ENCODE measurements around the gene SLC52A1. TPM values are rescaled to one million over a fixed set of nuclear protein-coding genes. Genes with fewer than 3 reads are reported as not detected.

The SLC52A1 gene
- total and polyA plus RNA-seq, 2 of the 13 experiments (the other 11 are each of a cell fraction or from before 2014, with no cell fraction given) = 0.03 to 0.13 TPM

GRCh38 chr17:5080591-5080990 is 45.4 kb upstream of the SLC52A1 start:
- Histone ChIP-seq H3K4me2 (ENCODE audit: low read depth, low read length) (no peak overlapping the region), H3K36me3 (replicated peaks in 1 of 2; ENCODE audit: control insufficient read depth in 1 of 2, insufficient read depth in 2 of 2, low read length in 2 of 2) (no peaks in the 10 kb centered on the region), H3K4me3 (replicated peaks in 1 of 3; ENCODE audit: insufficient read depth in 1 of 3, low read depth in 2 of 3, low read length in 3 of 3) (no peak overlapping the region), H4K20me1 (ENCODE audit: insufficient read depth, low read length) (no peaks in the 10 kb centered on the region), H3K27me3 (ENCODE audit: control insufficient read depth in 1 of 2, insufficient read depth in 2 of 2, low read length in 2 of 2) (peaks cover 0 to 1% of the 10 kb centered on the region in 2 experiments; a peak in 3 of 5 replicates), H3K9me3 (ENCODE audit: low read length) (no peaks in the 10 kb centered on the region), H3K27ac (ENCODE audit: extremely low read length, insufficient read depth, low read length) (no peak overlapping the region), H3K9ac (ENCODE audit: insufficient read depth, low read depth, low read length) (no peak overlapping the region), H3K4me1 (ENCODE audit: insufficient read depth, low read length) (peaks cover 5% of the 10 kb centered on the region), H2AFZ (ENCODE audit: low read length) (no peak overlapping the region), H3K79me2 (ENCODE audit: insufficient read depth, low read length) (no peaks in the 10 kb centered on the region)
- TF ChIP-seq ZNF746 (CRISPR knock-in tag; IDR thresholded peaks at IDR 0.05) (no peak), HMG20A (CRISPR knock-in tag; IDR thresholded peaks at IDR 0.05; ENCODE audit: borderline replicate concordance) (no peak), HNRNPLL (IDR thresholded peaks at IDR 0.05; ENCODE audit: low read depth, low read length, poor library complexity, severe bottlenecking) (no peak), ZNF543 (CRISPR knock-in tag; IDR thresholded peaks at IDR 0.05) (no peak), ARNT2 (CRISPR knock-in tag; IDR thresholded peaks at IDR 0.05; ENCODE audit: low read depth) (no peak), CENPBD1 (CRISPR knock-in tag; IDR thresholded peaks at IDR 0.05; ENCODE audit: borderline replicate concordance, low read depth) (no peak)
- ChIA-PET CTCF (ENCODE audit: low intra/inter-chr PET ratio, low total read pairs) (no interaction called here), POLR2A (no interaction called here)
- FAIRE-seq (no peak), DNase-seq (ENCODE audit: low spot score) (no peak), ATAC-seq (no peak)
- intact Hi-C loops (cut with micrococcal nuclease; ENCODE audit: unreplicated experiment) (no loop called here), in situ Hi-C loops (cut with HindIII; ENCODE audit: extremely low pct_ligation_motif_present, low pct_unique_long_range_greater_than_20kb) (no loop called here)
- BruUV-seq (replicated peaks) = no TSS peak
- WGBS (ENCODE audit: low lambda C conversion rate) = 27% methylated on average over 3 of the region's 3 CpGs

- ATAC-seq = no peak
- no peaks in the 10 kb centered on the region for H3K9me3 ChIP-seq (ENCODE audit: low read length)
- peaks cover 9% of the 10 kb centered on the region for H3K4me1 ChIP-seq (ENCODE audit: insufficient read depth, low read length)
- intact Hi-C loops (cut with micrococcal nuclease; ENCODE audit: unreplicated experiment) = no loop called here
- BruUV-seq (replicated peaks) = no TSS peak
- no peak within 1 kb of the TSS for H3K9ac ChIP-seq (ENCODE audit: insufficient read depth, low read depth, low read length)
- H3K36me3 ChIP-seq (replicated peaks in 1 of 2; ENCODE audit: control insufficient read depth in 1 of 2, insufficient read depth in 2 of 2, low read length in 2 of 2) = no peaks in the 10 kb centered on the region
- no peaks in the 10 kb centered on the region for H3K79me2 ChIP-seq (ENCODE audit: insufficient read depth, low read length)
- no peak within 1 kb of the TSS for H3K27ac ChIP-seq (ENCODE audit: extremely low read length, insufficient read depth, low read length)
- H3K4me2 ChIP-seq (ENCODE audit: low read depth, low read length) = no peak within 1 kb of the TSS
- DNase-seq (ENCODE audit: low spot score) = no peak
- no peak within 1 kb of the TSS for H3K4me3 ChIP-seq (replicated peaks in 1 of 3; ENCODE audit: insufficient read depth in 1 of 3, low read depth in 2 of 3, low read length in 3 of 3)
- CTCF ChIA-PET (ENCODE audit: low intra/inter-chr PET ratio, low total read pairs) = no interaction called here
- POLR2A ChIA-PET = no interaction called here
- no peak for FAIRE-seq
- in situ Hi-C loops (cut with HindIII; ENCODE audit: extremely low pct_ligation_motif_present, low pct_unique_long_range_greater_than_20kb) = no loop called here
- no peaks in the 10 kb centered on the region for H4K20me1 ChIP-seq (ENCODE audit: insufficient read depth, low read length)
- H3K27me3 ChIP-seq (ENCODE audit: control insufficient read depth in 1 of 2, insufficient read depth in 2 of 2, low read length in 2 of 2) = no peaks in the 10 kb centered on the region; a peak in 1 of 5 replicates
- 84% methylated on average over 68 of the region's 75 CpGs for WGBS (ENCODE audit: low lambda C conversion rate)
- no peak within 1 kb of the TSS for H2AFZ ChIP-seq (ENCODE audit: low read length)
- no peak for TF ChIP-seq ARNT2 (CRISPR knock-in tag; IDR thresholded peaks at IDR 0.05; ENCODE audit: low read depth)
- TF ChIP-seq LCORL (IDR thresholded peaks at IDR 0.05) = no peak
- no peak for TF ChIP-seq LCORL (CRISPR knock-in tag; IDR thresholded peaks at IDR 0.05)
- TF ChIP-seq CAMTA2 (CRISPR knock-in tag; IDR thresholded peaks at IDR 0.05; ENCODE audit: borderline replicate concordance) = no peak
- TF ChIP-seq HOXA9 (CRISPR knock-in tag; IDR thresholded peaks at IDR 0.05; ENCODE audit: borderline replicate concordance) = no peak
- TF ChIP-seq TCF7 (IDR thresholded peaks at IDR 0.05; ENCODE audit: low read depth) = no peak
- no peak for TF ChIP-seq MAZ (IDR thresholded peaks at IDR 0.05; ENCODE audit: borderline replicate concordance, low read depth, low read length)
- no peak for TF ChIP-seq MAZ (CRISPR knock-in tag; IDR thresholded peaks at IDR 0.05; ENCODE audit: low read depth)
- TF ChIP-seq MED13 (CRISPR knock-in tag; IDR thresholded peaks at IDR 0.05) = no peak
- TF ChIP-seq BRD4 (CRISPR knock-in tag; IDR thresholded peaks at IDR 0.05) = no peak
- no peak for TF ChIP-seq IKZF4 (CRISPR knock-in tag; IDR thresholded peaks at IDR 0.05; ENCODE audit: borderline replicate concordance, low read depth, not compliant biosample characterization)
- no peak for TF ChIP-seq ZNF34 (CRISPR knock-in tag; IDR thresholded peaks at IDR 0.05; ENCODE audit: borderline replicate concordance)
- TF ChIP-seq NONO (IDR thresholded peaks at IDR 0.05) = no peak
- TF ChIP-seq NONO (CRISPR knock-in tag; conservative IDR thresholded peaks at IDR 0.05) = no peak
- TF ChIP-seq MED1 (CRISPR knock-in tag; IDR thresholded peaks at IDR 0.05) = no peak
Measured at GRCh38 chr17:5078106-5079028, 43.1 kb upstream of the SLC52A1 start, which contains the start of gene ZFP3. ZFP3 (plus strand) TSS chr17:5078467; CDS start chr17:5091505, 13,038 bp downstream.

All from HepG2 (cell line).